Dedifferentiated amniotic fluid mesenchymal stem cell (primary cell): ENCODE data around the gene TFIP11.

Experiments used
- DNase-seq: peaks from one replicate; pipeline ENCODE4 v3.0.0-alpha.2; 2016; ENCODE audit errors: extremely low spot score

The TFIP11 gene

GRCh38 chr22:26479043-26479791 lies 33.1 kb downstream of the TFIP11 start:
- DNase-seq = no peak

GRCh38 chr22:26477341-26477731 lies 34.9 kb downstream of the TFIP11 start:
- no peak for DNase-seq

DNA sequence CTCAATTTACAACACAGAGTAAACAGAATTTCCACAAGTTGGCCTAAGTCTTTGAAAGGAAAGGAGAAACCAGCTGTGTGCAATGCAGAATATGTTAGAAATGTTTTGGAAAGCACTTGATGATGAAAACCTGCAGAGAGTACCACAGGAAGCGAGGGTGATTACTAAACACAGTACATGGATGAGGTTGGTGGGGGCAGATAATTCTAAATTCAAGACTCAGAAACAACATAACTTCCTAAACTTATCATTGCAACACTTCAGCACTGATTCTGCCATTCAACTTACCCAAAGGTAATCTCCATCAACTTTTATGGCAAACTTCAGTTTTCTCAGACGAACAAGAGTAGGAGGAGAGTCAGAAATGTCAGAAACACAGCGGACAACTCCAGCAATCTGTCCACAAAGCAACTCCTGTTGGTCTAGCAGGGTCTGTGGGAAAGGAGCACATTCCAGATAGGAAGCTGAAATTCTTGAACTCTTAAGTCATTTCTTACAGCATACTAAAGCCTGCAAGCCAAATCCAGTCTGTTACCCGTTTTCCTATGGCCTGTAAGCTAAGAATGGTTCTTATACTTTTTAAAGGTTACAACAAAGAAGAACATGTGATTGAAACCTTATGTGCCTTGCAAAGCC lies 35.5 kb downstream of the TFIP11 start:
- no peak for DNase-seq

DNA sequence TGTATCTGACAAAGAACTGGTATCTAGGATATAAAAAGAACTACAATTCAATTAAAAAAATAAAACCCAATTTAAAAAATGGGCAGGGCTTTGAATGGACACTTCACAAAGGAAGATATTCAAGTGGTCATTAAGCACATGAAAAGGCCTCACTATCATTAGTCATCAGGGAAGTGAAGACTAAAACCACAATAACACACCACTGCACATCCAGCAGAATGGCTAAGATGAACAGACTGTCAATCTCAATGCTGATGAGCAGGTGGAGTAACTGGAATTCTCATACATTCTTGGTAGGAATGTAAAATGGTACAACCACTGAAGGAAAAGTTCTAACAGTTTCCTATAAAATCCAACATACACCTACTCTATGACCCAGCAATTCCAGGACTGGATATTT lies 37.6 kb downstream of the TFIP11 start:
- no peak for DNase-seq

DNA sequence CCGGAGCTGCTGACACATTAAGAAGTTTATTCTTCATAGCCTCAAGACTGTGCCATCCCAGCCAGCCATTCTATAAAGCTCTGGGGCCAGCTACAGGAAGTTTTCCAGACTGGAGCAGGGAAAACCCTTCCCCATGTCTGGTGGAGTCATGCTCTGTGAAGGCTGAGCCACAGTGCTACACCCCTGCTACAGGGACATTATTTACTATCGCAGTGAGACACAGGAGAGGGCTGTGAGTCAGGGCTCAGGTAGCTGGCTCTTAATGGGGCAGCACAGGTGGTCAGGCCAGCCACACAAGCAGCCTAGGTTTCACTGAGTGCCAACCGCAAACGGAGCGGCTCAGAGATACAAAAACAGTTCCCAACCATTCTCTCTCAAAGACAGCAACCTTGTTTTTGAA lies 40.8 kb downstream of the TFIP11 start:
- no peak for DNase-seq

DNA sequence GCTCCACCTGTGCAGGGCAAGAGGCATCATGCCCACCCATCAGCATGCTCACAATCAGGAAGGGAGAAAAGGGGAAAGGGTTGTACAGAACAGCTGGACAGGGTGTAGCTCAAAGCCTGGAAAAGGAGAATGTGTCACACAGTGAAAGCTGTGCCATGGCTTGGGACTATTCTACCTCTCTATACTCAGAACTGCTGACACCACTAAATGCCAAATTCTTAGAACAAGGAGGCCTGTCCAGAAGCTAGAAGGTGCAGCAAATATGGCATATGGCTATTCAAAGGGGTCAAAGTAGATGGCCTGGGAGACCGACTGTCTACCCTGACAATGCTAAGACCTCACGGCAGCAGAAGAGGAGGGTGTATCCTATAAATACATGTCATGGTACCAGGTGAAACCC lies 41.5 kb downstream of the TFIP11 start:
- DNase-seq = no peak

DNA sequence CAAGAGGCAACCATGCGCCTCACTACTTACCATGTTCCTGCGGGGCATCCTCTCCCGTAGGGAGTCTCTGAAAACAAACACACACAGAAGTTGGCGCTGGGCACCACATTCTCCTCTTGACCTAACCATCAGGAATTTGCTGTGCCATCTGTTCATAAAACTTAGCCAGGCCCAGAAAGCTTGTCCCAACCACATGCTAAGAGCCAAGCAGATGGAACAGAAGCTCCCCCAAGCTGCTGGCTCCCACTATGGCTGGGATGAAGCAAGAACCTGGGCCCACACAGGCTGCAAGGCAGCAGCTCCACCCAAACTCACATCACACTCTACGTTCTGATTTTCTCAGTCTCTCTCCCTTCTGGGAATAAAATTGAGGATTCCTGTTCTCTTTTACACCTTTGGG lies 46.1 kb downstream of the TFIP11 start:
- no peak for DNase-seq

- no peak for DNase-seq
Measured at GRCh38 chr22:26464312-26464711, 48.0 kb downstream of the TFIP11 start.

- no peak for DNase-seq
Measured at GRCh38 chr22:26463688-26464087, 48.6 kb downstream of the TFIP11 start.

DNA sequence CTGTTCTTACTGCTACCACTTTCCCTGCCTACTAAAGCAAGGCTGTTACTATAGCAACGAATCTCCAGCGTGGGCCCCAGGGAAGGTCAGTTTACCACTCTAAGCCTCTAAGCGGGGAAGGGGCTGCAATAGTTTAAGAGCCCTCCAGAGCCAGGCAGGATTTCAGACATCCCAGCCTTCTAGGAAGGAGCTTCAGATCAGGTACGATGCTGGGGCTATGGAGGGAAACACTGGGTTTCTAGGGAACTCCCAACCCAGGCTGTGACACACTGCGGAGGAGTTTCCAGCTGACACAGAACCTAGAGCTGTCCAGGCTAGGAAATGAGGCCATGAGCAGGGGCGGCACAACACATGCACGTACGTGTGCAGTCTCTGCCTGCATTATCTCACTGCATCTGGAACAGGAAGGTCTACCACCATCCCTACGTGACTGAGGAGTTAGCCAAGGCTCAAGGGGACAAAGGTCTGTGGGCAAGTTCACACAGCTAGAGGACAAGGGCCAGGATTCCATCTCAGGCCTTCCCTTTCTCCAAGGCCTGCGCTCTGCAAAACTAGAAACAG lies 49.1 kb downstream of the TFIP11 start:
- no peak for DNase-seq

- no peak for DNase-seq
Measured at GRCh38 chr22:26462641-26463040, 49.6 kb downstream of the TFIP11 start.

DNA sequence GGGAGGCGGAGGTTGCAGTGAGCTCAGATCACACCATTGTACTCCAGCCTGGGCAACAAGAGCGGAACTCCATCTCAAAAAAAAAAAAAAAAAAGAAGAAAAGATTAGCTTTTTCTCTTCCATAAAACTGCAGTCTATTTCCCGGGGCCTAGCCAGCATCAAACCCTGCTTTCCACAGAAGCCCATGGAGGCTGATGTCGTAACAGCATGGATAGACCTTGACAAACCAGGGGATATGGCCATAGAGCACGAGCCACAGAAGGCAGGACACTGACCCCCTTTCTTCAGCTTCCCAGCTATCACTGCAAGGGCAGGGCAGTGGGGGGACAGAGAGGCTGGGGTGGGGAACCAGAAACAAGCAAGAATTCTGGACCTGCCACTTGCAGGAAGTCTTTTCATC lies 50.2 kb downstream of the TFIP11 start:
- no peak for DNase-seq

DNA sequence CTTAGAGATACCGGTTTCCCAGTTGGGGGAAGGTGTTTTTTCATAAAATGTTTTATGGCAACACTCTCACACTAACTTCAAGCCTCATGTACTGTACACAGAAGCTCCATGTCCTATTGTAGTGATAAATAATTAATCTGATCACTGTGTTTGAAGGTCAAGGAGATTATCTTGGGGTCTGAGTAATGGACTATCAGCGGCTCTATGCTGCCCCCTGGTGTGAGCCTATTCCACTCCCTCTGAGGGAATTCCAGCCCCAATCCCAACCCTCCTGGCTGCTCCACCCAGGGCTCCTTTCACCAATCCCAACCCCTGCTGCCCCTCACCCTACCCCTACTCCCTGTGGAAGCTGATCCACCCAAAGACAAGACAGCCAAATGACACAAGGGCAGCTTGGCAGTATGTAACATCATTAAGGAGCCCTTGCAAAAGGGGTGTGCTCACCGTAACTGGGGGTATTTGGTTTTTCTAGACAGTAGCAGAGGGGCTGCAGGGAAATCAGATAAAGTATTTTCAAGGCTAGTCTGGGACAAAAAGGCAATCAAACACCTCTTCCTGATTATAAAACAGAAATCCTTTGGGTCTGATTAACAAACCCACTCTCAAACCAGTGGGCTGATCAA lies 51.0 kb downstream of the TFIP11 start:
- DNase-seq = no peak

DNA sequence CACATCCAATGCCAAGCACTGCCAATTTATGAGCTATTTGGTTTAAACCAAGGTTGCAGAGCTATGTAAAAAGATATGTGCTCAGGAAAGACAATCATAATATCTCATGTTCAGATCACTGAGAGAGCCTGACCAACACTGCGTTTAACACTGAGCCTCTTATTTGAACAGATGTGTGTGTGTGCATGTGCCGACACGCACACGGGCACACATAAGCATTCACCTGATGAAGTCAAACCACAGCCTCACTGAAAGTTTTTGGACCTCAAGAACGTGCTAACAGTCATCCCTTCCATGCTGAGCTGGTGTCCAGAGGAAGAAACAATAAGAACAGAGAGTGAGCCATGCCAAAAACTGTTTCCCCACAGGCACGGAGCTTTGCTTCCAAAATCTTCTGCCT lies 52.1 kb downstream of the TFIP11 start:
- no peak for DNase-seq

- no peak for DNase-seq
Measured at GRCh38 chr22:26457661-26458272, 54.5 kb downstream of the TFIP11 start.

DNA sequence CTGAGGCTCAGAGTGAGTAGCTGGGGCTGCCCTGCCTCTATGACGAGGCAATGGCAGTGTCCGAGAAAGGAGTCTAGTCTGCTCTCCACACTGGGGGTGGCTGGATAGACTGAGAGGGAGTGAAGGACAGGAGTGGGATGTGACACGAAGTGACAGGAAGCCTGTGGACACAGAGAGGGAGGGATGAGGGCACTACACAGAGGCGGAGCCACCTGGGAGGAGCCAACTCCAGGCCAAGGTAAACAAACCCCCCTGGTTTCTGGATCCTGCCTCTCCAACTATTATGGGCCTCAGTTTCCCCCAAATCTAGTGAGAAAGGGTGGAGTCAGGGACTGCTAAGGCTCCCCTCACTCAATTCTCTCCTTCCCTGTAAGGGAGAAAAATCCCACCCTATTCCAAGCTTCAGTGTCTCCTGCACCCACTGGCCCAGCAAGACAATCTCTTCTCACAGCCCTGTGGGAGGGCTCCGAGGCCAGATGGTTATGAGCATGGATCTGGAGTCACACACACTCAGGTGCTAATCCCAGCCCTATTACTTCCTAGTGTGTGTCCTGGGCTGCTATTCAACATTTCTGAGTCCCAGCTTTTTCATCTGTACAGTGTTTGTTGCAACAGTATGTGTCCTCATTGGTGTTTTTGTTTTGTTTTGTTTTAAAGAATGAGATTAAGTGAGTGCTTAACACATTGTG lies 58.3 kb downstream of the TFIP11 start:
- no peak for DNase-seq

DNA sequence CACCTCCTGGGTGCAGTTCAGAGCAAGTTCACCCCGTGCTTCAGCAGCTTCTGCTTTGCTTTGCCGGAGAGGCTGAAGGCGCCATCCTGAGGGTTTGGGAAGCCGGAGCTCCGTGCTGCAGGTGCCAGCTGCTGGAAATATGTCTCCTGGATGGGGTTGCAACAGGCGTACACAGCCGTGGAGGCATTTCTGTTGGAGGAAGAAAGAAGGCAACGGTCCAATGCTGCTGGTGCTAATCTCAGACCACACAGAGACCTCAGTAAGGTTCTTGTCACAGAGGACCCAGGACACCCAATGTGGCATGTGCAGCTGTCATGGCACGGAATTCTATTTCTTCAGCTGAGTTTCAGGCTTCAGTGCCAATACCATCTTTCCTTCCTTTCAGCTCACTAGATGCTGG lies 59.1 kb downstream of the TFIP11 start:
- DNase-seq = no peak

DNA sequence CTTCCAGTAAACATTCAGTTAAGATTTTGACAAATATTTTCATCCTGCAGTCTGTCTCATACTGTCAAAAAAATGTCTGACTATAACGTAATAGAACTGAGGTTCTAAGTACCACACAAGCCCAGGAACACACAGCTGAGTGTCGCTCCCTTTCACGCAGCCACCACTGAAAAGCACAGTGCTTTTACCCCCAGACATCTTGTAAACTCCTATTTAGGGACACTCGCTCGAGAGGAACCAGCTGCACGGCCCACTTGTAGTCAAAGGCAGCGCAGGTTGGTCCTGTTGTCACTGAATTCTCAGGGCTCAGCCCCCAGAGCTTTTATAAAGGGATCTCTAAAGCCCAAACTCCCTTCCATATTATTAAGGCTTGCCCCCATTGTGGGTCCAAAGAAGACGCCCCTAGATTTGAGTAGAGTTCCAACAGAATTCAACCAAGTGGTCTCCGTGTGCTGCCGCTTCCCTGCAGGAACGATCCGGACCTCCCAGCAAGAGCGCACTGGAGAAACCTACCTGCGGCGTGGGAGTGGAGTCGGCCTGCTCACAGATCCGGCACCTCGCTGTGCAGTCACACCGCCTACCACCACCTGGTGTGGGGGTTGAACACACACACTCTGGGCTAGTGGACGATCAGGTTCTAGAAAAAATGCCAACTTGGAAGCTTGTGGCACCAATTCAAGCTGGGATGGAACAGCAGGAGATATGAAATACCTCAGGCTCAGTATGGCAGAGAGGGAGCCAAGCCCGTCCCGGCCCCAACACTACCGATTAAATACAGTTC lies 59.8 kb downstream of the TFIP11 start:
- DNase-seq = no peak

DNA sequence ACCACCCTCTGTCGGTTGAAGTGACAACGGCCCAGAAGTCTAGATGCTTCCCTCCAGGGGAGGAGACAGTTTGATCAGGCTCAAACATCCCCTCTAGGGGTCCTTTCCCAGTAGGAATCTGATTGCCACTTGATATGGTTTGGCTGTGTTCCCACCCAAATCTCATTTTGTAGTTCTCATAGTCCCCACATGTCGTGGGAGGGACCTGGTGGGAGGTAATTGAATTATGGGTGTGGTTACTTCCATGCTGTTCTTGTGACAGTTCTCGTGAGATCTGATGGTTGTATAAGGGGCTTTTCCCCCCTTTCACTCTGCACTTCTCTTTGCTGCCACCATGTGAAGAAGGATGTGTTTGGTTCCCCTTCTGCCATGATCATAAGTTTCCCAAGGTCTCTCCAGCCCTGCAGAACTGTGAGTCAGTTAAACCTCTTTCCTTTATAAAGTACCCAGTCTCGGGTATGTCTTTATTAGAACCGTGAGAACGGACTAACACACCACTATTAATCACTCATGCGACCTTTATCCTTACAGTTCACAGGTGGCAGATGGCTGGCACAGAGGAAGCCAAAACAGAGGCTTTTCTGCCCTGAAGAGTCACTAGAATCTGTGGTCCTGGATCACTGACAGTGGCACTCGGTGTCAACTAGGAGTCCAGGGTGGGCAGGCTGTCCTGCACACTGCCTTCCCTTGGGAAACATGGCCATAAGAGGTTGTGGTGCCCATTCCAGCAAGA lies 61.7 kb downstream of the TFIP11 start:
- no peak for DNase-seq

DNA sequence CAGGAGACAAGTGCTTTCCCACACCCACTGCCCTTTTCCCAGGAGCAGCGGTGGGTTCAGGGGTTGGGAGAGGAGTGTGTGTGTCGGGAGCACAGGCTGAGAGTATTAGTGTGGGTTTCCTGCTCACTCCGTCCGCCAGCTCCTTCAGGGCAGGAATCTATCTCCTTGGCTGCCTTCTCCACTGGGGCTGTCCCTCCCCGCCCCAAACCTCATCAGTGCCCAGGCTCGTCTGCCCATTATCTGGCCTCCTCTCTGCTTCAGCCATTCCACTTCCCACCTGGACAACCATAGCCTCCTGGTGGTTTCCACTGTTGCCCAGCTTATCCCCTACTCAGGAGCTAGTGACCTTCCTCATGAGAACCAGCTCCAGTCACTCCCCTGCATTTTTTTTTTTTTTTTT lies 63.3 kb downstream of the TFIP11 start:
- no peak for DNase-seq
